Epithelial cell of proximal tubule (primary cell): ENCODE results near the gene MOB1A. TPM values are rescaled to one million over a fixed set of nuclear protein-coding genes. Genes with fewer than 3 reads are reported as not detected.

Experiments
- DNase-seq: peaks from one replicate; pipeline ENCODE4 v3.0.0-alpha.2; 2011; ENCODE audit warnings: low read depth
- H3K4me3 ChIP-seq: 2 replicates; pipeline ENCODE4 v1.5.1; 2011; ENCODE audit warnings: low read depth, mild to moderate bottlenecking, low read length
- CTCF ChIP-seq: conservative IDR thresholded peaks from 2 replicates; pipeline ENCODE4 v1.5.1; 2012; ENCODE audit warnings: low read depth, mild to moderate bottlenecking, low read length
- total RNA-seq: library from RNA; depleted of rRNA; stranded (reverse); fragments of >200 nt; gene quantifications from 2 replicates; pipeline ENCODE4 v1.2.3, GENCODE V29; 2015

Gene MOB1A
- total RNA-seq, 1 donor from 2014 or later, result 70.4 TPM

GRCh38 chr2:74174909-74175308, 3.8 kb downstream of the MOB1A start:
- no peak overlapping the region for H3K4me3 ChIP-seq
- no peak for TF ChIP-seq CTCF
- no peak for DNase-seq

GRCh38 chr2:74168739-74169138, 9.9 kb downstream of the MOB1A start:
- TF ChIP-seq CTCF, result no peak

GRCh38 chr2:74164761-74165160, 13.9 kb downstream of the MOB1A start:
- DNase-seq, result no peak
- no peak for TF ChIP-seq CTCF
- no peak overlapping the region for H3K4me3 ChIP-seq

More at GRCh38 chr2:74168739-74169138, 9.9 kb downstream of the MOB1A start:
- DNase-seq, result no peak
- H3K4me3 ChIP-seq, result no peak overlapping the region

GRCh38 chr2:74162951-74163350, 15.7 kb downstream of the MOB1A start:
- TF ChIP-seq CTCF, result no peak
- no peak for DNase-seq
- H3K4me3 ChIP-seq, result no peak overlapping the region

- DNase-seq, result no peak
- no peak for TF ChIP-seq CTCF
- H3K4me3 ChIP-seq, result no peak overlapping the region
These were observed 22.8 kb downstream of the MOB1A start for GRCh38 chr2:74155830-74156229.

- no peak for TF ChIP-seq CTCF
These were observed 25.7 kb downstream of the MOB1A start for GRCh38 chr2:74152954-74153353.

GRCh38 chr2:74149570-74150319, 28.9 kb downstream of the MOB1A start:
- no peak for TF ChIP-seq CTCF
- no peak for DNase-seq
- H3K4me3 ChIP-seq, result no peak overlapping the region

More at GRCh38 chr2:74152954-74153353, 25.7 kb downstream of the MOB1A start:
- no peak overlapping the region for H3K4me3 ChIP-seq
- DNase-seq, result no peak
